ENCODE results near the gene LGR6. TPM values are rescaled to one million over a fixed set of nuclear protein-coding genes. Genes with fewer than 3 reads are reported as not detected.

The LGR6 gene
- total RNA-seq, 1 donor from 2014 or later, result 3.1 TPM

DNA sequence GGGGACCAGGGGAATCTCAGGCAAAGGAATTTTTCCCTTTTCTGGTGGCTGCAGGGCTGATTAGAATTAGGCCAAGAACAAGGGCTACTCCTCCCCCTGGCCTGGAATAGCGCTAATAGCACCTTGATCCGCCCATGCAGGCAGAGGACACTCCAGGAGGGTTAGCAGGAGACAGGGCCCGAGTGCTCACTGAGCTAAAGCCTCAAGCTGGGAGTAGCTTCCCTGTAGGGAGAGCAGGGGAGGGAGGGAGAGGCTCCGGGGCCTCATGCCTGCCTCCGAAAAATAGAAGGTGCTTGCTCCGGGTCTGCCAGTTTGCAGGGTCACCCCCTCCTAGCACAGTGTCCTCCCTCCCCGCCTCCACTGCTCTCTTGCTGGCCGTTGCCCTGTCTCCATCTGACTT is 37.0 kb upstream of the LGR6 start:
- no peak overlapping the region for H3K4me3 Mint-ChIP-seq
- H3K36me3 Mint-ChIP-seq, result no peaks in the 10 kb centered on the region
- no peaks in the 10 kb centered on the region for H3K27me3 Mint-ChIP-seq (ENCODE audit: low read depth)
- no peaks in the 10 kb centered on the region for H3K9me3 Mint-ChIP-seq
- H3K27ac Mint-ChIP-seq, result no peak overlapping the region
- TF ChIP-seq, protein P1, sequence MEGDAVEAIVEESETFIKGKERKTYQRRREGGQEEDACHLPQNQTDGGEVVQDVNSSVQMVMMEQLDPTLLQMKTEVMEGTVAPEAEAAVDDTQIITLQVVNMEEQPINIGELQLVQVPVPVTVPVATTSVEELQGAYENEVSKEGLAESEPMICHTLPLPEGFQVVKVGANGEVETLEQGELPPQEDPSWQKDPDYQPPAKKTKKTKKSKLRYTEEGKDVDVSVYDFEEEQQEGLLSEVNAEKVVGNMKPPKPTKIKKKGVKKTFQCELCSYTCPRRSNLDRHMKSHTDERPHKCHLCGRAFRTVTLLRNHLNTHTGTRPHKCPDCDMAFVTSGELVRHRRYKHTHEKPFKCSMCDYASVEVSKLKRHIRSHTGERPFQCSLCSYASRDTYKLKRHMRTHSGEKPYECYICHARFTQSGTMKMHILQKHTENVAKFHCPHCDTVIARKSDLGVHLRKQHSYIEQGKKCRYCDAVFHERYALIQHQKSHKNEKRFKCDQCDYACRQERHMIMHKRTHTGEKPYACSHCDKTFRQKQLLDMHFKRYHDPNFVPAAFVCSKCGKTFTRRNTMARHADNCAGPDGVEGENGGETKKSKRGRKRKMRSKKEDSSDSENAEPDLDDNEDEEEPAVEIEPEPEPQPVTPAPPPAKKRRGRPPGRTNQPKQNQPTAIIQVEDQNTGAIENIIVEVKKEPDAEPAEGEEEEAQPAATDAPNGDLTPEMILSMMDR (IDR thresholded peaks at IDR 0.05; ENCODE audit: unreplicated experiment), result no peak
- no peak for DNase-seq (ENCODE audit: low spot score in 2 of 2, unreplicated experiment in 2 of 2)
- peaks cover 26% of the 10 kb centered on the region for H3K4me1 Mint-ChIP-seq

DNA sequence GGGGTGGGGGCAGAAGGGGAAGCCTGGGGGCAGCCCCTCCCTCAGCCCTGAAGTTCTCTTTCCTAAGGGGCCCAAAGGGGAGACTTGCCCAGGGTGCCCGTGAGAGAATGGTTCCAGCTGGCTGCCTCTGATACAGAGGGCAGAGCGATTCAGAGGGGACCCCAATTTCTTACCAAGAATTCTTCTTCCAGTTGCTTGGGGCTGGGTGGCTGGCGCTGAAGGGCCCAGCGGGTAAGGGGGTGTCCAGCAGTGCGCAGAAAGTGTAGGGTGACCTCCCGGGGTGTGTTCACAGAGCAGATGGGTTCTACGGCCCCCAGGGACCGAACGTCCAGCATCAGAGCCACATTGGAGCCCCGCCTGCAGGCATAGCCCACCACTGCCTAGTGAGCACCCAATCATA is 35.7 kb upstream of the LGR6 start:
- TF ChIP-seq, protein P1 (IDR thresholded peaks at IDR 0.05; ENCODE audit: unreplicated experiment), result no peak
- H3K36me3 Mint-ChIP-seq, result no peaks in the 10 kb centered on the region
- H3K27me3 Mint-ChIP-seq (ENCODE audit: low read depth), result no peaks in the 10 kb centered on the region
- no peak for DNase-seq (ENCODE audit: low spot score in 2 of 2, unreplicated experiment in 2 of 2)
- no peak overlapping the region for H3K27ac Mint-ChIP-seq
- H3K4me3 Mint-ChIP-seq, result no peak overlapping the region
- no peaks in the 10 kb centered on the region for H3K9me3 Mint-ChIP-seq
- peaks cover 35% of the 10 kb centered on the region for H3K4me1 Mint-ChIP-seq

DNA sequence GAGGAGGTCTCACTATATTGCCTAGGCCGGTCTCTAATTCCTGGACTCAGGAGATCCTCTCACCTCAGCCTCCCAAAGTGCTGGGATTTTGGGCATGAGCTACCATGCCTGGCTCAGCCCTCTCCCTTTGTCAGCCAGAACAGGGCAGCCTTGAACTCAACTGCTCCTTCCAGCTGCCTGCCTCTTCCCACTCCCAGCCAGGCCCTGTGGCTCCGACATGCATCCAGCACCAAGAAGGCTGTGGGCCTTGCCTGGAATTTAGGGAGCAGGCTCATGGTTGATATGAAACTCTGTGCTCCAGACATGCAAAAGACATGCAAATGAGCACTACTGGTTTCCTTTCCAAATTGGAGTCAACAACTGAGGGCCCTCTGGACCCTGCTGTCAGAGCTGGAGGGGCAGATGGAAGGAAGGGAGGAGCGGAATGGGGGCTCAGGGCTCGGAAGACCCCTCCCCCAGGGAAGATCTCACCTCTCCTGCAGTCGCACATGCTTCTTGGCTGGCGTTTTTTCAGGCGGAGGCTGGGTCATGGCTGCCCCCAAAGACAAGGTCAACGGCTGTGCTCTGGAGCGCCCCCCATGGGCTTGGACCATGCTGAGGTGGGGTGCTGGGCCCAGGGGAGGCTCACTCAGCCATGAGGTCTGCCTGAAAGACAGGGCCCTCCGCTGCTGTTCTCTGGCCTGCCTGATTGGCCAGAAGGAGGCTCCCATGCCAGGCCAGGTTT is 34.6 kb upstream of the LGR6 start:
- TF ChIP-seq, protein P1 (IDR thresholded peaks at IDR 0.05; ENCODE audit: unreplicated experiment), result no peak
- no peaks in the 10 kb centered on the region for H3K9me3 Mint-ChIP-seq
- peaks cover 39% of the 10 kb centered on the region for H3K4me1 Mint-ChIP-seq
- H3K36me3 Mint-ChIP-seq, result no peaks in the 10 kb centered on the region
- no peaks in the 10 kb centered on the region for H3K27me3 Mint-ChIP-seq (ENCODE audit: low read depth)
- peak overlapping the region; percentile 13 for H3K27ac Mint-ChIP-seq
- DNase-seq (ENCODE audit: low spot score in 2 of 2, unreplicated experiment in 2 of 2), result no peak
- H3K4me3 Mint-ChIP-seq, result no peak overlapping the region

DNA sequence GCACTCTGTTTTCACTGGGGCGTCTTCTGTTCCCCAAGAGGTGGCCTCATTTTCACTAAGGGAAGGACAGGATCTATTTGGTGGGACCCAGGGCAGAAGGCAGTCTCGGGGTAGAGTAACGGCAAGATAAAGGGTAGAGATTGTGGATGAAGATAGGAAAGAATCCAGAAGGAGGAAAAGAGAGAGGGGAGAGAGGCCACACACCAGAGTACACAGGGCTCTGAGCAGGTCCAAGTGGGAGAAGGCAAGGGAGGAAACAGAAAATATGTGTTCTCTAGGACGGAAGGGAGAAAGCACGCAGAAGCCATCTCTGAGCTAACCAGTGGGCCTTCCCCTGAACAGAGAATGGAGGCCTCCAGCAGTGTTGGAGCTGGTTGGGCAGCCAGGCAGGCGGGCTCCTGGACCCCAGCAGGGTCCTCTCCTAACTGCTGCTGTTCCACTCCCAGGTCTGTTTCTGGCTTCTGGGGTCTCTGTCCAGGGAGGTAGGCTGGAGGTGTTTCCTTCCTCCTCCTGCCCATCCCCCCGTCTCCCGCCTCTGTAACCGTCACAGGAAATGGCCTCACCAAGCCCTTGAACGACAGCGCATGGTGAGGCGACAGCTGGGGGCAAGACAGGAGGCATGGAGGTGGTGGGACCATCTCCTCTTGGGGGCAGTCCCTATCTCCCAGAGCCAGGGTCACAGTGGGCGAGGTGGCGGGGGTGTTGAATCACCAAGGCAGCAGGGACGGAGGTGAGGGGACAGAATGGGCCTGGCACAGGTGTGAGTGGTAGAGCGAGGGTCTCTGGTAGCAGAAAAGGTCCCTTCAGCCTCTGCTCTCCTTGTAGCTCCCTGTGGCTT is 33.8 kb upstream of the LGR6 start:
- peaks cover 37% of the 10 kb centered on the region for H3K4me1 Mint-ChIP-seq
- H3K27ac Mint-ChIP-seq, result peak overlapping the region; percentile 13
- DNase-seq (ENCODE audit: low spot score in 2 of 2, unreplicated experiment in 2 of 2), result no peak
- H3K9me3 Mint-ChIP-seq, result no peaks in the 10 kb centered on the region
- no peaks in the 10 kb centered on the region for H3K36me3 Mint-ChIP-seq
- H3K4me3 Mint-ChIP-seq, result no peak overlapping the region
- TF ChIP-seq, protein P1 (IDR thresholded peaks at IDR 0.05; ENCODE audit: unreplicated experiment), result no peak
- H3K27me3 Mint-ChIP-seq (ENCODE audit: low read depth), result no peaks in the 10 kb centered on the region

DNA sequence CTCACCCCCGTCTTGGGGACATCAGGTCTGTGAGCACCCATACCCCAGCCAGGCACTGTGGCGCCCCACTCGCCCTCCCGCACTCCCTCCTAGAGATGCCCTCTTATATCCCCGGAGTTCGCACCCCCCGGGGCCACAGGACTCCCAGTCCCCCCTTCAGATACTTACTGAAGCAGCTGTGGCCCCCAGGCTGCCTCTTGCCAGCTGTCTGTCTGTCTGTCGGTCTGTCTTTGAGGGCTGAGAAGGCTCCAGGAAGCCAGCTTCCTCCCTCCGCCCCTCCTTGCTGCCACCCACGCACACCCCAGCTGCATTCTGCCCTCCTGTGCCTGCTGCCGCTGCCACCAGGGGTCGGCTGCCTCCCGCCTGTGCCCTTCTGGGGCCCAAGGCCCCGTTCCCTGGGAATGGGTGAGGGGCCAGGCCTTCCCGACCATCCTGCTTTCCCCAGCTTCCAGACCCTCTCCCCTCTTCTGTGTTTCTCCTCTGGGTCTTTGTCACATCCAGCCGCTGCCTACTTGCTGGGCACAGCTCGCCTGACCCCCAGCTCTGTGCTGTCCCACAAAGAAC is 33.1 kb upstream of the LGR6 start, which contains the start of gene PTPN7:
TSS of gene PTPN7 (minus strand) at position 226 of the 564 bp plus-strand sequence. CDS start 1,200 bp downstream, outside the sequence.
- Mint-ChIP-seq H3K27ac (peak within 1 kb of the TSS; percentile 13), H3K4me1 (peaks cover 30% of the 10 kb centered on the region), H3K36me3 (no peaks in the 10 kb centered on the region), H3K4me3 (no peak within 1 kb of the TSS), H3K27me3 (ENCODE audit: low read depth) (no peaks in the 10 kb centered on the region), H3K9me3 (no peaks in the 10 kb centered on the region)
- DNase-seq (ENCODE audit: low spot score in 2 of 2, unreplicated experiment in 2 of 2), result no peak
- TF ChIP-seq, protein P1 (IDR thresholded peaks at IDR 0.05; ENCODE audit: unreplicated experiment), result no peak

Data from mesothelial cell of epicardium (in vitro differentiated cells).